Measurements from ENCODE around the gene ATXN1.

Gene ATXN1

DNA sequence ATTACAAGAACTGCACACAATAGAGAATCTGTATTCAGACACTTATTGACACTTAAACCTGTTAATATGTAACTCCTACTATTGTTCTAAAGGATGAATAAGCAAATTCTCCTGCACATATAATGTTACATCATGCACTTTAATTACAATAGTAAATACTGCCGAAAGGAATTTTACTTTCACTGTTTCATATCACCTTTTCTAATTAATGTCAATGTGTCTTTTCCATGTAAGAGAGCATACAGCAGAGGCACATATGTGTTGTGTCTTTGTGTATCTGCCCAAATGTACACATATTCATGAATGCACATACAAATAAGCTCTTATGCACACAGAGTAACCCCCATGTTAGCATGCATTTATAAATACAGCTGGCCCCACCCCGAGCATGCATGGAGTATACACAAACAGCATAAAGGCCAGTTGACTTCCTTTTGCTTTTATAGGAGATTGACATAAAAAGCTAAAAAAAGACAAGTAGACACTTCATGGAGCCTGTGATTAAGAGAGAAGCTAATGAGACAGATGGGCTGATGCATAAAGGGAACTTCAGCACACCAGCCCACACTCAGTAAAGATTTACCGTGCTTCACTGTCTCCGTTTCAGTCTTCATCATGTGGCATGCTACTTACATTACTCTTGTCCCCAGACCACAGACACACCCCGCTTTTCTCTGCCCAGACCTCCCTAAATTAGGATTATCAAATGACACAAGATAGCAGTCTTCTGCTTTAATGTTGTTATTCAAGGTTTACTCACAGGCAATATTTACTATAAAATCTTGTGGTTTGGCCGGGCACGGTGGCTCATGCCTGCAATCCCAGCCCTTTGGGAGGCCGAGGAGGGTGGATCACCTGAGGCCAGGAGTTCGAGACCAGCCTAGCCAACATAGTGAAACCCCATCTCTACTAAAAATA lies 184.6 kb downstream of the ATXN1 start:
- no peak overlapping the region for H3K27ac ChIP-seq (ENCODE audit: low read length)

GRCh38 chr6:16575655-16576054 lies 185.6 kb downstream of the ATXN1 start:
- Histone ChIP-seq H2AFZ (ENCODE audit: low read depth, low read length) (no peak overlapping the region), H3K4me1 (ENCODE audit: low read length) (no peaks in the 10 kb centered on the region), H3K27ac (ENCODE audit: low read length) (no peak overlapping the region), H3K36me3 (replicated peaks; ENCODE audit: low read depth, low read length) (no peaks in the 10 kb centered on the region), H3K4me3 (ENCODE audit: low read length) (no peak overlapping the region), H3K4me2 (ENCODE audit: low read length) (no peak overlapping the region), H4K20me1 (ENCODE audit: insufficient read depth, low read length) (no peaks in the 10 kb centered on the region), H3K79me2 (ENCODE audit: low read length) (no peaks in the 10 kb centered on the region), H3K27me3 (ENCODE audit: low read depth, low read length) (peaks cover 41% of the 10 kb centered on the region), H3K9ac (ENCODE audit: low read length) (no peak overlapping the region), H3K9me3 (ENCODE audit: insufficient read depth, low read length) (no peaks in the 10 kb centered on the region)
- no peak for TF ChIP-seq CTCF (IDR thresholded peaks at IDR 0.05; ENCODE audit: low read depth, low read length)

More for the DNA sequence above, 184.6 kb downstream of the ATXN1 start:
- no peaks in the 10 kb centered on the region for H3K9me3 ChIP-seq (ENCODE audit: insufficient read depth, low read length)
- no peak for TF ChIP-seq CTCF (IDR thresholded peaks at IDR 0.05; ENCODE audit: low read depth, low read length)
- no peak for TF ChIP-seq EZH2phosphoT487 (IDR thresholded peaks at IDR 0.05; ENCODE audit: low read depth)
- peaks cover 41% of the 10 kb centered on the region for H3K27me3 ChIP-seq (ENCODE audit: low read depth, low read length)
- no peaks in the 10 kb centered on the region for H3K36me3 ChIP-seq (replicated peaks; ENCODE audit: low read depth, low read length)
- no peak overlapping the region for H3K9ac ChIP-seq (ENCODE audit: low read length)
- no peak overlapping the region for H2AFZ ChIP-seq (ENCODE audit: low read depth, low read length)
- H3K4me1 ChIP-seq (ENCODE audit: low read length): no peaks in the 10 kb centered on the region
- H3K79me2 ChIP-seq (ENCODE audit: low read length): no peaks in the 10 kb centered on the region
- no peaks in the 10 kb centered on the region for H4K20me1 ChIP-seq (ENCODE audit: insufficient read depth, low read length)
- H3K4me3 ChIP-seq (ENCODE audit: low read length): no peak overlapping the region
- H3K4me2 ChIP-seq (ENCODE audit: low read length): no peak overlapping the region

DNA sequence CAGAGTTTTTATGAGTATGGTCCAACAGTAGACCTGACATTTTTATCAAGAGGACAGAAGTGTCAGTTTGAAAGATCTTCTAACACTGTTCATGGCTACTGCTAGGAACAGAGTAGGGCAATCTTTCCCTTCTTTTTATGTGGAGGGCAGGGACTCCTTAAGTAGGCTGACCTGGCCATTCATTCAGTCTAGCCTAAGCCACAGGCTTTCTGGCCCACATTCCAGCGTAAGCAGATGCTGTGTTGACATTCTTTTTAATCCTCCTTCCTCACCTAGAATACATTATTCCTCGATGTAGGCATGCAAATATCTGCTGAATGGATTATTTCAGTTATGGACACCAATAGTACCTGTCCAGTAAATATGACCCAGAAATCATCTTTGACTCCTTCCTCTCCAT lies 188.3 kb downstream of the ATXN1 start:
- peaks cover 28% of the 10 kb centered on the region for H3K27me3 ChIP-seq (ENCODE audit: low read depth, low read length)
- no peak overlapping the region for H3K4me2 ChIP-seq (ENCODE audit: low read length)
- H3K27ac ChIP-seq (ENCODE audit: low read length): no peak overlapping the region
- H3K4me3 ChIP-seq (ENCODE audit: low read length): no peak overlapping the region
- no peak overlapping the region for H2AFZ ChIP-seq (ENCODE audit: low read depth, low read length)
- H3K4me1 ChIP-seq (ENCODE audit: low read length): no peaks in the 10 kb centered on the region
- no peaks in the 10 kb centered on the region for H3K79me2 ChIP-seq (ENCODE audit: low read length)
- no peak overlapping the region for H3K9ac ChIP-seq (ENCODE audit: low read length)
- H3K36me3 ChIP-seq (replicated peaks; ENCODE audit: low read depth, low read length): no peaks in the 10 kb centered on the region
- no peaks in the 10 kb centered on the region for H4K20me1 ChIP-seq (ENCODE audit: insufficient read depth, low read length)
- H3K9me3 ChIP-seq (ENCODE audit: insufficient read depth, low read length): no peaks in the 10 kb centered on the region
- TF ChIP-seq CTCF (IDR thresholded peaks at IDR 0.05; ENCODE audit: low read depth, low read length) (no peak), EZH2phosphoT487 (IDR thresholded peaks at IDR 0.05; ENCODE audit: low read depth) (no peak)

DNA sequence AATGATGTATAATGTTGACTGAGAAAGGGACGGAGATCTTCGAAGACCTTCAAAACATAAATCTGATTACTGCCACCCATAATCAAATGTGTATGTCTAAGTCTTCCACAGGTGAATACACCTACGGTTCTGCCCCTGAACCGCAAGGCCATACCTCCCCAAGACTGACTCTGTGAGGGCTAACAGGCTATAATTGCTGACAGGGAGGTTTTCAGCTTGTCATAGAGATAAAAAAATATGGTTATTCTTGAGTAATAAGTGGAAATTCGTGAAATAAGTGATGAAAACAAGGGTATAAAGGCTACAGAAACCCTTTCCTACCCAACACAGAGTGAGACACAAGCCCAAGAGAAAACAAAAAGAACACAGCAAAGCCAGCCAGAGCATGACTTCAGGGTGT lies 188.9 kb downstream of the ATXN1 start:
- no peak overlapping the region for H3K9ac ChIP-seq (ENCODE audit: low read length)
- H3K4me1 ChIP-seq (ENCODE audit: low read length): no peaks in the 10 kb centered on the region
- H3K9me3 ChIP-seq (ENCODE audit: insufficient read depth, low read length): no peaks in the 10 kb centered on the region
- no peaks in the 10 kb centered on the region for H3K79me2 ChIP-seq (ENCODE audit: low read length)
- no peak overlapping the region for H3K4me2 ChIP-seq (ENCODE audit: low read length)
- H3K4me3 ChIP-seq (ENCODE audit: low read length): no peak overlapping the region
- TF ChIP-seq CTCF (IDR thresholded peaks at IDR 0.05; ENCODE audit: low read depth, low read length): no peak
- TF ChIP-seq EZH2phosphoT487 (IDR thresholded peaks at IDR 0.05; ENCODE audit: low read depth): no peak
- no peak overlapping the region for H2AFZ ChIP-seq (ENCODE audit: low read depth, low read length)
- no peak overlapping the region for H3K27ac ChIP-seq (ENCODE audit: low read length)
- H3K27me3 ChIP-seq (ENCODE audit: low read depth, low read length): peaks cover 28% of the 10 kb centered on the region
- no peaks in the 10 kb centered on the region for H3K36me3 ChIP-seq (replicated peaks; ENCODE audit: low read depth, low read length)
- no peaks in the 10 kb centered on the region for H4K20me1 ChIP-seq (ENCODE audit: insufficient read depth, low read length)
